Measurements from ENCODE around the gene RNF5.
"Not testable (repeated sequence)": the region's sequence is repeated elsewhere in the genome, so short reads cannot be mapped to it uniquely, and the experiment has no call there.

RNF5 gene

DNA sequence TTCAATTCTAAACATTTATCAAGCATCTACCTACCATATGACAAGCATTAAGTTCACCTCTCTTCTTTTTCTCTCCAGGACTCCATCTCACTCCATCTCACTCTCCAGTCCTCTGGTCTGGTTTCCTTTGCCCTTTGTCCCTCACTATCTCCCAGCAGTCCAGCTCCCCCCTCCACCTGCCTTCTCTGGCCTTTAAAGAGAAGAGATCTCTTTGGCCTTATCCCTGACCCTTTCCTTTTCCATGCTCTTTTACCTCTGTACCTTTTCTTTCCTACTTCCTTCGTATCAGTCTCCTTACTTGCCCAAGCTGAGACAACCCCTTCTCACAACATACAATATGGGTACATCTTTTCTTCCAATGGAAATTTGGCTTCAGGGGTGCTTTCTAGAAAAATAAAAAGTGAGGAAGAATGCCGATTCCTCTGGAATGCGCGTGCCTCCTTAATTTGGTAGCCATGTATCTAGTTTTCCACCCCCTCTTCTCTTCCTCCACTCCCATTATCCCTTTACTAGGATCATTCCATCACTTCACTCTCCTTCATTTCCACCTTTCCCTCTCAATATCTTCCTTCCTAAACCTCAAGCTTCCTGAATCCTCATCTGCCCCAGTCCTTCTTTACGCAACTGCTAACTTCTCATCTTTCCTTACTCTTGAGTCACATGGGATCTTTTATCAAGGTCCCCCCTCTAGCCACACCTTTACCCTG, 1.6 kb upstream of the RNF5 start:
- peak in 2 of 3 experiments; percentile 27 to 37 for DNase-seq

DNA sequence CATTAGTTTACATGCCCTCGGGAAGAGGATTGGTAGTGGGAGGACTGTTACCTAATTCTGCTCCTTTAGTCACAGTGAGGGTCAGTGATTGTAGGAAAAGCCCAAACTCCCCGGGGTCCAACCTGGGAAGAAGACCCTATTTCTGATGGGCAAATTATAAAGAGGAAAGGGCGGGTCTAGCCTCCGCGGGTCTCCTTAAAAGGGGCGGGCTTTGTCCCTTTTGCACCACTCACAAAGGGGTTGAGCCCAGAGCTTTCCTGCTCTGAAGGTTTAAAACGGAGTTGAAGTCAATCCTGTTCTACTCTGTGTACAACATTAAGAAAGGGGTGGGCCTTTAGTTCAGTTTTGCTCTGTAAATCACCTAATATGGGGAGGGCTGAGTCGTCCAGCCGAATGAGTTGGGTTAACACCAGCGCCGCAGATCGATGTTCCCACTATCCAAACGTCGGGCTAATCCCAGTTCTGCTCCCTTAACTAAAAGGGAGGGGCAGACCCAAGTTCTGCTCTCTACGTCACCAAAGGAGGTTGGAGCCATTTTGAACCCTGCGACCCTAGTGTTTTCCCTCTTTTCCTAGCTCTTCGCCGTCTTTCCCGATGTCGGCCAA, 920 bp upstream of the RNF5 start:
- peak in 2 of 3 experiments; percentile 77 to 90 for DNase-seq

DNA sequence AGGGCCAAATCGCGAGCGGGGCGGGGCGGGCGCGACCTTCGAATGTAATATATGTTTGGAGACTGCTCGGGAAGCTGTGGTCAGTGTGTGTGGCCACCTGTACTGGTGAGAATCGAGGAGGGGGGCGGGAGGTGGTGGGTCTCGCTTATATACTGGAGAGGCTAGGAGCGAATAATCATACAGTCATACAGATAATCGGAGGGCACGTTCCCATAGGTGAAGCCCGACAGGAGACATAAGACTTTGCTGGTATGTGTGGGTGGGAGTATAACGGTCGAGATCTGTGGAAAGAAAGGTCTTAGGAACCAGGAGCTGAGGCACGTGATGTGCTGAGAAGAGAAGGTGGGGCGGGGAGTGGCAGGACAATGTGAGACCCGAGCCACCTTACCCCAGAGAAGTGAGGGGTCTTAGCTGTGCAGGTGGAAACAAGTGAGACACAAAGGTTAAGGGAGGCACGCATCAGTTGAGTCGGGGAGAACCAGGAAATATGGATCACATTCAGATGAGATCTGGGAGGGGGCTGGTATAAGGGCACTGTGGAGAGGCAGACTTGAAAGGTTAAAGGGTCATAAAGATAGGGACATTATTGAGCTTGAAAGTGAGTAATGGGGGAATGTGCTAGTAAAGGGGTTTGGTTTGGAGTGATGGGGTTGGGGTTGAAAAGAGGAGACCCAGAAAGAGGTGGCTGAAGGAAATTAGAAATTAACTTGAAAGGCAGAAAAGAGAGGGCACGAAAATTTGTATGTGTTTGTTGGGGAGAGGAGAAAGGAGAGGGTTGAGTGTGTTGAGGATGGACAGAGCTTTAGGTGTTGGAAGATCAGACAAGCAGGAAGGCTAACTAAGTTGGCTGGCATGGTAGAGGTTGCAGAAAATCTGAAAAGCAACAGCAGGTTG, 589 bp downstream of the RNF5 start:
- no peak for DNase-seq

DNA sequence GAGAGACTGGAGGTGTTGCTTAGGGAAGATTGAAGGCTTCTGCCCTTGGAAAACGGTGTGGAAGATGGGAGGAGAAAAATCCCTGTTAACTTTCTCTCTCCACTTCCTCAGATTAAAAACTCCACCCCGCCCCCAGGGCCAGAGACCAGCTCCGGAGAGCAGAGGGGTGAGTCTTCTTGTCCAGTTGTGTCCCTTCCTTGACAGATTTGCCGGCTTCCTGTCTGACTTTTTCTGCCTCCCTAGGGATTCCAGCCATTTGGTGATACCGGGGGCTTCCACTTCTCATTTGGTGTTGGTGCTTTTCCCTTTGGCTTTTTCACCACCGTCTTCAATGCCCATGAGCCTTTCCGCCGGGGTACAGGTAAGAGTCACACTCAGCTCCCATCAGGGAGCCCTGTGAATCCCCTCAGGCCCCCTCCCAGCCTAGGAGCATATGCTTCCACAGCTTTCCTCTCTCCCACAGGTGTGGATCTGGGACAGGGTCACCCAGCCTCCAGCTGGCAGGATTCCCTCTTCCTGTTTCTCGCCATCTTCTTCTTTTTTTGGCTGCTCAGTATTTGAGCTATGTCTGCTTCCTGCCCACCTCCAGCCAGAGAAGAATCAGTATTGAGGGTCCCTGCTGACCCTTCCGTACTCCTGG, 1.7 kb downstream of the RNF5 start:
- no peak for DNase-seq

DNA sequence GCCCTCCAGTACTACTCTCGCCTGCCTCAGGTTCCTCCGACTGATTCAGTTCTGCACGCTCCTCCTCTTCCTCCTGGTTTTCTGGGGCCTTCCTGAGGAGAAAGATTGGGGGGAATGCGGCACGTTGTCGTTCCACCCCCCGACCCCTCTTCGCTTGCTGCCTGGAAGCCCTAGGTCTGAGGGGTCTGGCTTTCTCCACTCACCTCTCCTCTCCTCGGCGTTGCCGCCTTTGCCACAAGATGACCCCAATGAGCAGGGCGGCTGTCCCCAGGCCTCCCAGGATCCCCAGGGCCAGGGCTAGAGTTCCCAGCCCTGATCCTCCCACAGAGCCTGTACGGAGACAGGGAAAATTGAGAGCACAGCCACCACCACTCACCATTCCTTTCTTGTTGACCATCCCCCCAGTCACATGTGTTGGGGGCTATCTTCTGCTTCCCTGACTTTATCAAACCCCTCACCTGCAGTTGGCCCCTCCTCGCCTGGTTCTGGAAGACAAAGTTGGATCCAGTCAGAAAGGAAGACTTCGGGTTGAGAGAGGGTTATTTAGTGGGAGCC, 3.0 kb downstream of the RNF5 start:
- DNase-seq: no peak

DNA sequence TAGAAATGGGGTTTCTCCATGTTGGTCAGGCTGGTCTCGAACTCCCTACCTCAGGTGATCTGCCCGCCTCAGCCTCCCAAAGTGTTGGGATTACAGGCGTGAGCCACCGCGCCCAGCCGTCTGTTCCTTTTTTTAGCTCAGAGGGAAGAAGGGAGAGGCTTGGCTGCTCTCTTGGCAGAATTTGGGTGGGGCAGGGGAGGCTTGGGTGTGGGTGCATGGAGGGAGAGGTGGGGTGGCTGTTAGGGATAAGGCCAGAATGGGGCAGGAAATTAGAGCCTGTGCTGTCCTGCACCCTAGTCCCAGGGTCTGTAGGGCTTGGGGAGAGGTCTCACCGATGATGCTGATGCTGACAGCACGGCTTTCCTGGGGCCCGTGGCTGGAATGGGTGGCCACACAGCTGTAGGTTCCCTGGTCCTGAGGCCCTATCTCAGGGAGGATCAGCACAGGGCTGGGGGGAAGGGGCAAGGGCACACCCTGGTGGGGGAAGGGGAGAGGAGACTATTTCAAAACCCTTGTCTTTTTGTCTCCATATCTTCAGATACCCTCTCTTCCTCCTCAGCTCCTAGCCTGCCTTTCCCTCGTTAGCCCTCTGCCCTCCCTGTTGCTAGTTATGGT, 3.8 kb downstream of the RNF5 start:
- no peak for DNase-seq

DNA sequence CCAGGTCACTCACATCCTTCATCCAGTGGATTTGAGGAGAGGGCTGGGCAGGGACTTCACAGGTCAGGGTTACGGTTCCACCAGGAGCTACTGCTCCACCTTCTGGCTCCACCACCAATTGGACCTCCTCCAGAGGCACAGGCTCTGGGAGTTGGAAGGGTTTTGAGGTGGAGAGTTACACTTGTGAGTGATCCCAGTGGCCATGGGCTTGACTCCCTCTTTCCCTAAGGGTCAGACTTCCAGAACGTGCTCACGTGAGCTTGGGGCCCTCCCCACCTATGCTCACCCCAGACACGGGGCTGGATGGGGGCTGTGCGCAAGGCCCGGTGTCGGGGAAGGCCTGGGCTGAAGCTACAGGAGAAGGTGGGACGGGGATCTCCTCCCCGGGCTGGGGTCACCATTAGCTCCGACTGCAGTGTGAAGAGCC, 4.4 kb downstream of the RNF5 start:
- DNase-seq: no peak

DNA sequence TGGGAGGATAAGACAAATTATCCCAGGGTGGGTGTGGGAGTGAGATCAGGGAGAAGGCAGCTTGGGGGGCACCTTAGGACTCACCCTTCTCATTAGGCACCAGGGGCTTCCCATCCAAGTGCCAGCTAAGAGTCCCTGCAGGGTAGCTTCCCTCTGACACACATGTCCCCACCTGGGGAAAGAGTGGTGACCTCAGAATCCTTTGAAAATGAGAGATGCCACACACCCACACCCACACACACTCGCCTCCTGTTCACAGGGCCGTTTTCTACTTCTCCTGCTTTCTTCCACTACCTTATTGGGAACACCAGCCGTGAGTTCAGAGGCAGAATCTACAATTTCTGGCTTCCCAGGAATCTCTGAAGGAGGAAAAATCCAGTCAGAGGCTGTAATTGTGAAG, 4.8 kb downstream of the RNF5 start:
- DNase-seq: no peak

DNA sequence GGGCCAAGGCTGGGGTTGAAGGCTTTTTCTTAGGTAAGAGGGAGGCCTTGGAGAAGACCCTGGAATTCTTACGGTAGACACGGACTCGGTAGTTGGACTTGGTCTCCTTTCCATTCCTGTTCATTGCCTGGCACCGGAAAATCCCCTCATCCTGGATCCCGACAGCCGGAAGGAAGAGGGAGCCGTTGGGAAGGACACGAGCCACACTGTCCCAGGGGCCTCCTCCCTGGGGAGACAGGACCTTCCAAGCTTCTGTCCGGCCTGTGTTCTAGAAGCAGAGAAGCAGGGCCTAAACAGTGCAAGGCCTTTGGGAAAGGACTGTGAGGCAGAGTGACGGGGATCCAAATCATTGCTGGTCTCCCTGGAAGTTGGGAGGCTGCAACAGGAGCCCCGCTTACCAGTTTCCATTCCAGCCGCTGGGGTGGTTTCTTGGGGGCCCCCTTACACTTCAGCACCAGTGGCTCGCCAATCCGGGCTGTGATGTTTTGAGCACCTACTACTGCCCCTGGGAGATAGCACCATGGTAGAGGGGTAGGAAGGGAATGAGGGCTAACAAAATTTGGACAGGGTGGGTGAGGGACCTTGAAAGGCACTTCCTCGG, 5.4 kb downstream of the RNF5 start:
- DNase-seq: no peak

DNA sequence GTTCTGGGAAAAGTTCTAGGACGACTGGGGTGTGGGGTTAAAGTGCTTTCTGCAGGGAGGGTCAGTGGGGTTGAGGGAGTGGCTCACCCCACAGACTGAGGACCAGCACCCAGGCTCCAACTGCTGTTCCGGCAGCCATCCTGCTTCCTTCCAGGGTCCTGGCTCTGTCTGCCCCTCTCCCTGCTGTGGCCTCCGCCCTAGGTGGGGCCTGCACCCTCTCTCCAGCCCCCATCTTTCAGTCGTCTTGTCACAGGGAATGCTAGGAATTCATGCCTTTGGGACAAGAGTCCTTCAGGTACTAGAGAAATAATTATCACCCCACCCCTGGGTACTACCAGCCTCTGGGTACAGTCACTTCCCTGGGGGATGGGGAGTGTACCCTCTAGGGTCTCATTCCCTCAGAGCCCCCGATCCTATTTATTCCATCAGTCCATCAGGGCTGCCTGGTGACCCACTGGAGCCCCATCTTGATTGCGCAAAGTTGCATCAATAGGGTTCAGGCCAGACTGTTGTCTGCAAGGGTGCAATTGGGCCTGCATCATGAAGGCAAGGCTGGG, 6.0 kb downstream of the RNF5 start, which contains the start of gene AGER:
Gene AGER, minus strand, starts transcription at position 170 of the 557 bp plus-strand sequence. Its CDS starts 31 bp downstream, at position 139.
- no peak for DNase-seq

DNA sequence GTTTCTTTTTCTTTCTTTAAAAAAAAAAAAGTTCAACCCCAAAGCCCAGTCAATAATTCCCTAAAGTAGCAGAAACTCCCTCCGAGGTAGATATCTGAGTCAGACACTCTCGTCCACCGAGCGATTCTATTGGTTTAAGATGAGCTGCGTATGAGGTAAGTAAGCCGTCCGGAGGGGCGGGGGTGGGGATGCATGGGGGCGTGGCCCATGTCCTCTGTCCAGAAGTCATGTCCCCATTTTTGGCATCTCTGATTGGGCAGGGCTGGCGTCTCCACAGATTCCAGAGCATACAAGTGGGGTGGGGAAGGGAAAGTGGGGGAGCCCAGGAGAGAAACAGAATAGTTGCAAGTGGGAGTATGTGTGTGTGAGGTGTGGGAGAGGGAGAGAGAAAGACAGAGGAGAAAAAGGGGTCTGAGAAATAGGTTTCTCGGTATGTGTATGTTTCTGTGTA, 7.5 kb downstream of the RNF5 start:
- DNase-seq: not testable (repeated sequence)

DNA sequence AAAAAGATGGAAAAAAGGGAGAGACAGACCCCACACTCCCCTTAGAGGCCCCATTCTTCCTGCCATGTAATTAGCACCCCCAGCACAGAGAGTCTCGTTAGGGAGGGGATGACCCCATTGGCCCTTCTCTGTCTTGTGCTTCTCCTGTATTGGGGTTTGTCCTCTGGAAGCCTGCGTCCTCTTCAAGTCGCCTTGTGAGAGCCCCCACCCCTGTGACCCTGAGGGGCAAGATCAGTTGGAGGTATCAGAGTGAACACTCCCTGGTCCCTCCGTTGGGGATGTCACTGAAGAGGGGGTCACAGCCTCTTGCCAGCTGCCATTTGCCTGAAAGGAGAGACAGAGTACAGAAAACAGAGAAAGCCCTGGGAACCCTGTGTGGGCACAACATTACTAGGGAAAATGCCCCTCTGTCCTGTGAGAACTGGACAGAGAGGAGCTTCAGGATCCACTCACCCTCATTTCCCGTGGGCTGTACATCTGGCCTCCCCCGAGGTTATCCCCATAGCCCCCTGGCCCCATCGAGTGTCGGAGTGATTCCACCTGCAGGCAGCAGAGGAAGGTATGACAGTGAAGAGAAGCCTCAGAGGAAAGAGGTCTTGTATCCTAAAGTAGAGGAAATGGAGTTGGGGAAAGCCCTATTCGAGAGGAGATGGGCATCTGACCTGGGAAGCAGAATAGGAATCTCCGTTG, 8.1 kb downstream of the RNF5 start:
- not testable (repeated sequence) for DNase-seq

DNA sequence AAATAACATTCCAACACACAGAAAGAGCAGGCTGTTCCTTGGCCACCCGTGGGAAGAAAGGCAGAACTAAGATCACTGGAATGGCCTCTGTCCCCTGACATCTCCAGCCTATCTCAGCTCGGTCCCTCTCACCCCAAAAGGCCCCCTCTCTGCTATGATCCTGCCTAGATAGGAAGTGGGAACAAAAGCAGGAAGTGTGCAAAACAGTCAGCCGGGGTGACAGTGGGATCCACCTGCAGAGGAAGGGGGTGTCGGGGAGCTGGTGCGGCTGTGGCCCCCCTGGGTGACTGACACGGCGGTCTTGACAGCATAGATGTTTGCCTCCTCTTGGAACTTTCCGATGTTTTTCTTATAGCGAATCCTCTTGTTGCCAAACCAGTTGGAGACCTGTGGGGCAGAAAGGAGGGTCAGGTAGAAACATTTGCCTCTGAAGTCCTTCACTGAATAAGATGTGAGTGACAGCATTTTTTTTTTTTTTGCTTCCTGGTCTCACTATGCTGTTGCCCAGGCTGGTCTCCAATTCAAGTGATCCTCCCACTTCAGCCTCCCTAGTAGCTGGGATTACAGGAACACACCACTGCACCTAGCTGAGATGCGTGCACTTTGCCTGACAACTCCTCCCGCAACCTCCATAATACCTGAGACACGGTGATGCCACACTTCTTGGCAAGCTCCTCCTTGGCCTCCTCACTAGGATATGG, 9.0 kb downstream of the RNF5 start:
- no peak for DNase-seq

DNA sequence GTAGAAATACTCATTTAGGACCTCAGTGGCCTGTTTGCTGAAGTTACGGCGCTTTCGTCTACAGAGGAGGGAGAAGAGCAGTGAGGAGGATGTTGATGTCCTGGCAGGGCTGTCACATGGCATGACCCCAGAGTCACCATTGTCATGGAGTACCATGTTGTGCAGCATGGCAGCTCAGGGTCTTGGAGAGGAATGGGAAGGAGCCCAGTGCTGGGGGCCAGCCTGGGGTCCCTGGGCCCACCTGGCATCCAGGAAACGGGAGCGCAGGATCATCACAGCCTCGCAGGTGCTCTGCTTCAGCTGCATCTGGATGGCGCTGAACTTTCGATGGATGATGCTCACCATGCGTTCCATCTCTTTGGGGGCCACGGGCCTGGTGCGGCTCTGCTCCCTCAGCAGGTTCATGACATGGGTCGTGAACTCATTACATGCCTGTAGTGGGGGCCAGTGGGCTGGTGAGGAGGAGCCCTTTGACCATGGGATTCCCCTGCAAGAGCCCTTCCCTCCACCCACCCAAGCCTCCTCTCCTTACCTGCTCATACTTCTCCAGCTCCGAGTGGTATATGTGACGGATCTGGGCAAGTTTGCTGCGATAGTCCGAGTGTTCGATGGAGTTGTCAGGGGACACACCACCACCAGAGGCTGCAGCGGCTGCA, 9.6 kb downstream of the RNF5 start:
- DNase-seq: not testable (repeated sequence)

DNA sequence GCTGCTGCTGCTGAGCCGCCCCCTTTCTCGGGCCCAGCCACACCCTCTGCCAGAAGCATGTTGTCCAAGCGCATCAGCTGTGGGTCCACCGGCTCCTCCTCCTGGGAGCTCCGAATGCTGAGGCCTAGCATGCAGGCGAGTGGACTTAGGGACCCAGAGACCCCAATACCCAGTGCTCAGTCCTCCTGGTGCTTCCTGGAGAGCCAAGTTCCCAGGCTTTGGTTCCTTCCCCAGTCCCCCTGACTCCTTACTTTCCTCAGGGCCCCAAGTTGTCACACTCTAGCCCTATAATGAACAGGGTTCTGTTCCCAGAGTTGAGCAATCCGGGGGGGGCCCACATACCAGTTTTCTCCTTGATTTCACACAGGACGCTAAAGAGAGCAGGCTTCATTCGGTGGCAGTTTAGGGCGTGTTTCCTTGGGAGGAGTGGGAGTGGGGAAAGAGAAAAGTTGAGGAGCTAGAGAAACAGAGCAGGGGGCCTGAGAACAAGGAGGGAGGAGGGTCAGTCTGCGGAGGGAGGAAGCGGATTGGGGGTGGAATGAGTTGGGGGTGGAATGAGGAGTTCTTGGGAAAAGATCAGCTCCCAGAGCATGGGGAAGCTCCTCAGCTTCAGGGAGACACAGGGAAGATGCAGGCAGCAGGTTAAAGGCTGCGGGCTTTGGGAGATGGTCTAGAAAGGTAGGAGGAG, 10.3 kb downstream of the RNF5 start:
- DNase-seq: no peak

DNA sequence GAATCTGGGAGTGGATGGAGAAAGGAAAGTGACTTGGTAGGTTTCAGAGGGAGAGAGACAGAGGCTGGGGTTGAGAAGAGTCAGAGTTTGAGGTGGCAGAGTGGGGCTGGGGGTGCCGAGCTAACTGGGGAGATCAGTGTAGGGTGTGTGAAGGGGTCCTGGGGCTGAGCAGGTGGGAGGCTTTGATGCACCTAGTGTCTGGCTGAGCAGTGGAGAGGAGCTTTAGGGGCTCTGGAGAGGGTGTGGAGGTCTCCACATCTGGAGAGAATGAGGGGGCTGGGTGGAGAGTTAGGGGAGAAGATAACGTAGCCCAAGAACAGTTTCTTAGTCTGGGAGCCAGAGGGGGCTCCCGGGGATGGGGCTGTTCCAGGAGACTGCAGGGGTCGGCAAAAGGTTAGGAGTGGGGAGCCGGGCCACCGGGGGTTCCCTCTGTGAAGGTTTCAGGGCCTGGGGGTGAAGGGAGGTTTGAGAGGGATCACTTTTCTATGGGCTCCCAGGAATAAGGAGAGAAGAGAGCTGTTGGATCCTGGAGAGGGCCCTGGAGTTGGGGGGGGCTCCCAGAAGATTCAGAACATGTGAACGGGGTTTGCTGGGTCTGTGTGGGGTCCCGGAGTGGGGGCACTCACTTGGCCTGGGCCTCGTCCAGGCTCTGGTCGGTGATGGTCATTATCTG, 11.0 kb downstream of the RNF5 start:
- DNase-seq: no peak

DNA sequence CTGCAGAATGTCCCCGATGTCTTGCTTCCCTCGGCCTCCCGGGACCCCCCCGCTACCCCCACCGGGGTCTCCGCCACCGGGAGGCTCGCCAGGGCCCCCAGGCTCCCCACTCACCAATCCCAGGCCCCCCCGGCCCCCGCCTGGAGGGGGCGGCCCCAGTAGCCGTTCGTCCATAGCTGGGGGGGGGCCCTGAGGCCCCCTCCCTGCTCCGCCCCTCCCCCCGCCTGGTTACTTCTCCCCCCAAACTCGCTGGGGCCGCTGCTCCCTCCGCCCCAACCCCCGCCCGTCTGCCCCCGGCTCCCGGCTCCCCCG, 11.5 kb downstream of the RNF5 start:
- DNase-seq: no peak

DNA sequence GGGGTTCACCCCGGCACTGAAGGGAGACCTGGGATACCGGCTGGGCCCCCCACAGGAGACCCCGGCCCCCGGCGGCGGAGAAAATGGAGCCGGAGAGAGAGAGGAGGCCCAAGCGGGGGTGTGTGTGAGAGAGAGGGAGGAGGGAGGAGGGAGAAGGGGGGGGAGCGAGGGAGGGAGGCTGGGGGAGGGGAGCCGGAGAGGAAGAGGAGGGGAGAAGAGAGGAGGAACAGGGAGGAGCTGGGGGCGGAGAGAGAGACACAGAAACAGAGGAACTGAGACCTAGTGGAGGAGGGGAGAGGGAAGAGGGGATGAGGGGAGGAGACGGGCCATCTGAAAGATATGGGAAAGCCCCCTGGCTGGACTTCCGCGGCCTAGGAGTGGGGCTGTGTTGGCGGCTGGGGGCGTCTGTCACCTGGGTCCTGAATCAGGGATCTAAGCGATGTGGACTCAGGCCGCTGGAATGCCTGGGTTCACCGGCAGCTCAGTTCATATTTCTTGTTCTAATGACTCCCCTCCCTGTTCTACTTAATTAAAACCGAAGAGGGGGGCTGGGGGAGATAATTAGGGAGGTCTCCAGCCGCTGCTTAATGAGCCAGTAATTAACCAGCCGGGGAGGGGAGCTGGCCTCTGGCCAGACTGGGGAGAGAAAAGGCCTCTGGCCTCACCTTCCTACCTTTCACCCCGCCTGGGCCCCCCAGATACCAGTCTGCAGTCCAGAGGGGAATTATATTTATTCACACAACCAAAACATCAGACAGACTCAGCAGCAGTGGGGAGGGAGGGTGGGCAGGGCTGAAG, 12.0 kb downstream of the RNF5 start, which contains the start of gene PBX2:
Gene PBX2, minus strand, starts transcription at position 149 of the 798 bp plus-strand sequence. CDS start 287 bp downstream, outside the sequence.
- DNase-seq: peak; percentile 32 to 89 (median 74)
